Esophagus squamous epithelium (tissue), 5 donors: ENCODE results near the gene ZBTB4. TPM values are rescaled to one million over a fixed set of nuclear protein-coding genes. Genes with fewer than 3 reads are reported as not detected.

Experiments used
- DNase-seq: peaks from one replicate; lab custom pipeline; 2025; lab: John Stamatoyannopoulos, UW
- H3K27ac ChIP-seq, 4 donors: fragments of 200-600 bp; sonication (generic); one replicate each; pipeline ENCODE4 v1.5.1; 2016 to 2019; ENCODE audit warnings: mild to moderate bottlenecking in 1 of 4
- H3K27me3 ChIP-seq, 4 donors: fragments of 200-600 bp; sonication (generic); 1 replicate in 3 of 4; 2 replicates in 1 of 4; pipeline versions ENCODE4 v1.5.1 to v1.6.0; 2017 to 2021; ENCODE audit warnings: antibody characterized with exemption in 1 of 4
- H3K36me3 ChIP-seq, 3 donors: fragments of 200-600 bp; sonication (generic); one replicate each; pipeline ENCODE4 v1.5.1; 2016 to 2019
- H3K4me1 ChIP-seq, 3 donors: fragments of 200-600 bp; sonication (generic); one replicate each; pipeline ENCODE4 v1.5.1; 2017 to 2019
- H3K4me3 ChIP-seq, 4 donors: fragments of 200-600 bp; sonication (generic); 1 replicate in 3 of 4; 2 replicates in 1 of 4; pipeline ENCODE4 v1.5.1; 2016 to 2019; ENCODE audit warnings: mild to moderate bottlenecking in 2 of 4, moderate library complexity in 1 of 4
- H3K9me3 ChIP-seq, 3 donors: fragments of 200-600 bp; sonication (generic); one replicate each; pipeline ENCODE4 v1.5.1; 2016 to 2019
- CTCF ChIP-seq, 6 experiments: fragments of 450-650 bp in 4 of 6; fragments of 200-600 bp in 2 of 6; sonication (generic) in 2 of 6; IDR thresholded peaks; one replicate each; pipeline ENCODE4 v1.5.1; 2016 to 2019; ENCODE audit warnings: antibody characterized with exemption in 6 of 6, mild to moderate bottlenecking in 4 of 6, moderate library complexity in 4 of 6
- POLR2A ChIP-seq, 4 donors: fragments of 450-650 bp; IDR thresholded peaks; one replicate each; pipeline ENCODE4 v1.6.1; 2017; ENCODE audit warnings: antibody characterized with exemption in 4 of 4, mild to moderate bottlenecking in 4 of 4, moderate library complexity in 3 of 4
- whole genome bisulfite sequencing, 2 donors: methylation state at CpG; one replicate each; pipeline ENCODE4 v1.1.5; 2018; 5-methylcytosine and 5-hydroxymethylcytosine counted together
- intact Hi-C: fragments of 100-400 bp; cut with DNase I; formaldehyde crosslinking; loops from one replicate; pipeline ENCODE4 v1.15.0; 2022
- total RNA-seq, 4 donors: library from RNA; depleted of rRNA; stranded (reverse); fragments of >200 nt; gene quantifications; one replicate each; pipeline ENCODE4 v1.1.0, GENCODE V29; 2016
- donor health status: DM: yes; HTN: yes; CAD: no.

Gene ZBTB4
- total RNA-seq, 4 donors from 2014 or later = 13.4 to 35.1 (median 28.5) TPM

- peaks cover under 1 to 8% (median 5%) of the 10 kb centered on the region in 3 donors for H3K4me1 ChIP-seq
- H3K4me3 ChIP-seq = no peak overlapping the region
- intact Hi-C loops = no loop called here
- peaks cover 0 to 29% (median 0%) of the 10 kb centered on the region in 3 donors for H3K36me3 ChIP-seq
- no peaks in the 10 kb centered on the region for H3K27me3 ChIP-seq
- no peaks in the 10 kb centered on the region for H3K9me3 ChIP-seq
- 84 to 95% methylated on average over 12 to 18 of the region's 25 CpGs for WGBS, 2 donors
- DNase-seq = no peak
- no peak for TF ChIP-seq CTCF (IDR thresholded peaks at IDR 0.05)
- H3K27ac ChIP-seq = no peak overlapping the region
Measured at GRCh38 chr17:7410634-7411426, 68.6 kb downstream of the ZBTB4 start.

GRCh38 chr17:7409716-7410115 lies 69.7 kb downstream of the ZBTB4 start:
- intact Hi-C loops = no loop called here
- Histone ChIP-seq H3K27me3 (peaks cover 0 to 9% (median 0%) of the 10 kb centered on the region in 4 donors), H3K27ac (no peak overlapping the region), H3K4me3 (no peak overlapping the region), H3K4me1 (peaks cover 3 to 19% (median 14%) of the 10 kb centered on the region in 3 donors), H3K9me3 (no peaks in the 10 kb centered on the region), H3K36me3 (peaks cover 0 to 22% (median 0%) of the 10 kb centered on the region in 3 donors)
- TF ChIP-seq CTCF (IDR thresholded peaks at IDR 0.05) = no peak
- TF ChIP-seq POLR2A (IDR thresholded peaks at IDR 0.05) = no peak
- WGBS, 2 donors = 90 to 93% methylated on average over 6 of the region's 6 CpGs
- no peak for DNase-seq

Other genes with a start within 250 kb of the ZBTB4 start
- gene DVL2, start 245.1 kb downstream of the ZBTB4 start, total RNA-seq = 10 to 100 TPM; 21.4 to 58.0 (median 37.3) TPM
- 10 to 100 TPM; 24.7 to 30.6 (median 27.0) TPM for gene PHF23, start 240.2 kb downstream of the ZBTB4 start, total RNA-seq
- 100 to 1,000 TPM; 172 to 384 (median 197) TPM for gene GABARAP, start 237.2 kb downstream of the ZBTB4 start, total RNA-seq
- gene CTDNEP1, start 227.9 kb downstream of the ZBTB4 start, total RNA-seq = 10 to 100 TPM; 42.0 to 52.1 (median 47.8) TPM
- gene ELP5, start 227.4 kb downstream of the ZBTB4 start, total RNA-seq = 10 to 100 TPM; 14.9 to 21.8 (median 16.6) TPM
- gene CLDN7, start 217.2 kb downstream of the ZBTB4 start, total RNA-seq = 100 to 1,000 TPM; 172 to 411 (median 208) TPM
- 10 to 100 TPM in 1 of 4 donors, 1 to 10 TPM in 2, under 1 TPM in 1; 0.83 to 21.7 (median 2.5) TPM for gene SLC2A4, start 197.9 kb downstream of the ZBTB4 start, total RNA-seq
- gene YBX2, start 185.0 kb downstream of the ZBTB4 start, total RNA-seq = 1 to 10 TPM in 3 of 4 donors, under 1 TPM in 1; 0.44 to 3.8 (median 2.3) TPM
- gene EIF5A, start 172.0 kb downstream of the ZBTB4 start, total RNA-seq = 100 to 1,000 TPM; 324 to 543 (median 394) TPM
- 10 to 100 TPM; 40.9 to 80.7 (median 70.5) TPM for gene GPS2, start 164.3 kb downstream of the ZBTB4 start, total RNA-seq
- gene NEURL4, start 150.3 kb downstream of the ZBTB4 start, total RNA-seq = 10 to 100 TPM in 3 of 4 donors, 1 to 10 TPM in 1; 9.7 to 18.7 (median 14.4) TPM
- 1 to 10 TPM; 3.2 to 5.5 (median 3.8) TPM for gene ACAP1, start 143.1 kb downstream of the ZBTB4 start, total RNA-seq
- 10 to 100 TPM; 12.6 to 26.6 (median 22.1) TPM for gene KCTD11, start 127.5 kb downstream of the ZBTB4 start, total RNA-seq
- not detected for gene TMEM95, start 124.5 kb downstream of the ZBTB4 start, total RNA-seq
- gene TNK1, start 98.5 kb downstream of the ZBTB4 start, total RNA-seq = 10 to 100 TPM in 2 of 4 donors, 1 to 10 TPM in 2; 6.2 to 15.2 (median 9.9) TPM
- gene PLSCR3, start 85.1 kb downstream of the ZBTB4 start, total RNA-seq = 10 to 100 TPM; 18.6 to 33.5 (median 24.7) TPM
- 10 to 100 TPM; 27.9 to 88.0 (median 66.7) TPM for gene TMEM256, start 75.5 kb downstream of the ZBTB4 start, total RNA-seq
- gene NLGN2, start 71.8 kb downstream of the ZBTB4 start, total RNA-seq = 1 to 10 TPM; 1.4 to 5.3 (median 2.0) TPM
- gene SPEM1, start 59.3 kb downstream of the ZBTB4 start, total RNA-seq = not detected
- not detected for gene SPEM2, start 54.0 kb downstream of the ZBTB4 start, total RNA-seq
- not detected for gene SPEM3, start 50.8 kb downstream of the ZBTB4 start, total RNA-seq
- 10 to 100 TPM; 12.2 to 20.8 (median 16.9) TPM for gene TMEM102, start 44.2 kb downstream of the ZBTB4 start, total RNA-seq
- 10 to 100 TPM in 1 of 4 donors, 1 to 10 TPM in 3; 2.7 to 18.1 (median 6.1) TPM for gene FGF11, start 40.1 kb downstream of the ZBTB4 start, total RNA-seq
- 1 to 10 TPM; 2.4 to 7.2 (median 4.6) TPM for gene CHRNB1, start 34.6 kb downstream of the ZBTB4 start, total RNA-seq
- not detected for gene SLC35G6, start 1.8 kb upstream of the ZBTB4 start, total RNA-seq
- gene POLR2A, start 4.7 kb upstream of the ZBTB4 start, total RNA-seq = 10 to 100 TPM; 59.3 to 94.9 (median 78.2) TPM
- gene TNFSF12, start 69.4 kb upstream of the ZBTB4 start, total RNA-seq = 10 to 100 TPM in 1 of 4 donors, 1 to 10 TPM in 3; 3.5 to 41.6 (median 6.5) TPM
- 10 to 100 TPM in 2 of 4 donors, 1 to 10 TPM in 2; 3.8 to 21.7 (median 10.9) TPM for gene TNFSF13, start 79.1 kb upstream of the ZBTB4 start, total RNA-seq
- 10 to 100 TPM; 32.1 to 65.4 (median 48.3) TPM for gene SENP3, start 82.3 kb upstream of the ZBTB4 start, total RNA-seq
- gene CD68, start 100.0 kb upstream of the ZBTB4 start, total RNA-seq = 10 to 100 TPM; 32.1 to 52.9 (median 45.2) TPM
- 100 to 1,000 TPM in 2 of 4 donors, 10 to 100 TPM in 2; 69.3 to 123 (median 100) TPM for gene MPDU1, start 104.2 kb upstream of the ZBTB4 start, total RNA-seq
- 100 to 1,000 TPM in 2 of 4 donors, 10 to 100 TPM in 2; 89.1 to 127 (median 103) TPM for gene SOX15, start 110.5 kb upstream of the ZBTB4 start, total RNA-seq
- gene FXR2, start 135.3 kb upstream of the ZBTB4 start, total RNA-seq = 10 to 100 TPM; 17.2 to 24.0 (median 20.6) TPM
- 10 to 100 TPM; 20.5 to 55.9 (median 31.3) TPM for gene SAT2, start 148.2 kb upstream of the ZBTB4 start, total RNA-seq
- not detected for gene SHBG, start 150.5 kb upstream of the ZBTB4 start, total RNA-seq
- gene ATP1B2, start 171.3 kb upstream of the ZBTB4 start, total RNA-seq = 1 to 10 TPM in 1 of 4 donors, under 1 TPM in 2, not detected in 1; 0.09 to 1.5 (median 0.21) TPM
- 10 to 100 TPM; 26.6 to 35.1 (median 33.9) TPM for gene TP53, start 207.9 kb upstream of the ZBTB4 start, total RNA-seq
- gene WRAP53, start 208.8 kb upstream of the ZBTB4 start, total RNA-seq = 1 to 10 TPM; 3.5 to 6.0 (median 3.8) TPM
- gene EFNB3, start 225.6 kb upstream of the ZBTB4 start, total RNA-seq = 1 to 10 TPM in 3 of 4 donors, under 1 TPM in 1; 0.70 to 2.7 (median 1.9) TPM
- under 1 TPM in 3 of 4 donors, not detected in 1; under 0.01 to 0.04 (median 0.03) TPM for gene DNAH2, start 238.1 kb upstream of the ZBTB4 start, total RNA-seq